HepG2 (cell line): ENCODE results near the gene SLC16A3. TPM values are rescaled to one million over a fixed set of nuclear protein-coding genes. Genes with fewer than 3 reads are reported as not detected.

Experiments used
- ATF3 ChIP-seq: sonication (generic); formaldehyde crosslinking; IDR thresholded peaks from 2 replicates; pipeline ENCODE4 v1.4.0; 2020; ENCODE audit warnings: missing genetic modification reagents
- EP300 ChIP-seq, 3 experiments: sonication (generic) in 1 of 3; formaldehyde crosslinking in 1 of 3; IDR thresholded peaks; 2 replicates each; pipeline versions ENCODE4 v1.5.1 to v1.6.1; 2011 to 2020; ENCODE audit warnings: low read depth in 2 of 3, low read length in 2 of 3, borderline replicate concordance in 1 of 3, improper control_type of control experiment in 1 of 3, mild to moderate bottlenecking in 1 of 3, missing genetic modification reagents in 1 of 3, moderate library complexity in 1 of 3
- FOSL1 ChIP-seq: sonication (generic); formaldehyde crosslinking; IDR thresholded peaks from 2 replicates; pipeline ENCODE4 v1.9.0; 2021; ENCODE audit warnings: missing genetic modification reagents, borderline replicate concordance
- HDAC2 ChIP-seq: sonication (generic); formaldehyde crosslinking; IDR thresholded peaks from 2 replicates; pipeline ENCODE4 v1.4.0; 2020; ENCODE audit warnings: missing genetic modification reagents
- HINFP ChIP-seq: sonication (generic); formaldehyde crosslinking; IDR thresholded peaks from 2 replicates; pipeline ENCODE4 v1.4.0; 2020; ENCODE audit warnings: low read depth, mild to moderate bottlenecking, missing genetic modification reagents
- KAT8 ChIP-seq: IDR thresholded peaks from 2 replicates; pipeline ENCODE4 v1.6.1; 2016; ENCODE audit warnings: missing genetic modification reagents, missing compliant biosample characterization
- MBNL3 ChIP-seq: fragments of 250-450 bp; sonication (Bioruptor Pico); conservative IDR thresholded peaks from 2 replicates; pipeline ENCODE4 v1.8.0; 2022; ENCODE audit warnings: mild to moderate bottlenecking, inconsistent platforms
- NFRKB ChIP-seq: fragments of 450-650 bp; IDR thresholded peaks from 2 replicates; pipeline ENCODE4 v1.6.1; 2017
- NFYB ChIP-seq: sonication (generic); formaldehyde crosslinking; IDR thresholded peaks from 2 replicates; pipeline ENCODE4 v1.4.0; 2020; ENCODE audit warnings: missing genetic modification reagents
- PCBP2 ChIP-seq: fragments of 200-400 bp; formaldehyde crosslinking; optimal IDR thresholded peaks from 2 replicates; pipeline ENCODE3; 2018; ENCODE audit warnings: low read length, low read depth; ENCODE audit not compliant: poor library complexity, severe bottlenecking
- ZMYM2 ChIP-seq: sonication (generic); formaldehyde crosslinking; IDR thresholded peaks from 2 replicates; pipeline ENCODE4 v1.8.0; 2022; ENCODE audit warnings: mild to moderate bottlenecking, missing genetic modification reagents
- ZMYM4 ChIP-seq: sonication (generic); formaldehyde crosslinking; IDR thresholded peaks from 2 replicates; pipeline ENCODE4 v1.8.1; 2023; ENCODE audit warnings: mild to moderate bottlenecking, missing genetic modification reagents
- ZNF143 ChIP-seq: sonication (generic); formaldehyde crosslinking; IDR thresholded peaks from 2 replicates; pipeline ENCODE4 v1.4.0; 2020; ENCODE audit warnings: missing genetic modification reagents
- ZNF329 ChIP-seq: sonication (generic); formaldehyde crosslinking; IDR thresholded peaks from 2 replicates; pipeline ENCODE4 v1.9.0; 2021; ENCODE audit warnings: low read depth, mild to moderate bottlenecking, missing genetic modification reagents
- ZNF512 ChIP-seq: sonication (generic); formaldehyde crosslinking; IDR thresholded peaks from 2 replicates; pipeline ENCODE4 v1.4.0; 2020; ENCODE audit warnings: mild to moderate bottlenecking, missing genetic modification reagents
- ZNF564 ChIP-seq: sonication (generic); formaldehyde crosslinking; IDR thresholded peaks from 2 replicates; pipeline ENCODE4 v1.8.1; 2023; ENCODE audit warnings: mild to moderate bottlenecking, missing genetic modification reagents
- ZNF607 ChIP-seq: sonication (generic); formaldehyde crosslinking; IDR thresholded peaks from 2 replicates; pipeline ENCODE4 v1.5.1; 2020; ENCODE audit warnings: missing genetic modification reagents, mild to moderate bottlenecking, borderline replicate concordance
- ZNF670 ChIP-seq: sonication (generic); formaldehyde crosslinking; IDR thresholded peaks from 2 replicates; pipeline ENCODE4 v1.8.0; 2022; ENCODE audit warnings: mild to moderate bottlenecking, missing genetic modification reagents, borderline replicate concordance
- ZNF713 ChIP-seq: sonication (generic); formaldehyde crosslinking; IDR thresholded peaks from 2 replicates; pipeline ENCODE4 v1.4.0; 2020; ENCODE audit warnings: mild to moderate bottlenecking, missing genetic modification reagents
- ZNF777 ChIP-seq: sonication (generic); formaldehyde crosslinking; IDR thresholded peaks from 2 replicates; pipeline ENCODE4 v1.4.0; 2020; ENCODE audit warnings: missing genetic modification reagents
- ZNF788 ChIP-seq: sonication (generic); formaldehyde crosslinking; IDR thresholded peaks from 2 replicates; pipeline ENCODE4 v1.5.0; 2020; ENCODE audit warnings: mild to moderate bottlenecking, missing genetic modification reagents, borderline replicate concordance
- ZSCAN12 ChIP-seq: sonication (generic); formaldehyde crosslinking; IDR thresholded peaks from 2 replicates; pipeline ENCODE4 v1.9.0; 2021; ENCODE audit warnings: mild to moderate bottlenecking, missing genetic modification reagents
- ZXDC ChIP-seq: sonication (generic); formaldehyde crosslinking; IDR thresholded peaks from 2 replicates; pipeline ENCODE4 v1.5.0; 2020; ENCODE audit warnings: mild to moderate bottlenecking, missing genetic modification reagents
- polyA plus RNA-seq, 8 experiments: library from polyadenylated mRNA; depleted of rRNA in 3 of 8; stranded (reverse) in 7 of 8; unstranded in 1 of 8; fragments of >200 nt; fragmentation: Illumina TruSeq in 4 of 8; extraction: Trizol in 4 of 8; gene quantifications; 2 replicates each; pipeline versions ENCODE4 v1.2.1 to v1.2.3, GENCODE V29; 2011 to 2016; ENCODE audit warnings: low read depth in 4 of 8, missing spikeins in 1 of 8, mixed read lengths in 1 of 8; ENCODE audit not compliant: insufficient read depth in 1 of 8
- total RNA-seq, 5 experiments: library from RNA; depleted of rRNA; stranded (reverse); fragments of >200 nt; fragmentation: Illumina TruSeq; extraction: Trizol; gene quantifications; 2 replicates each; pipeline ENCODE4 v1.2.3, GENCODE V29; 2016; ENCODE audit warnings: low read depth in 1 of 5

SLC16A3 gene
- total and polyA plus RNA-seq, 2 of the 13 experiments (the other 11 are each of a cell fraction or from before 2014, with no cell fraction given) = 242 to 349 TPM

GRCh38 chr17:82236142-82236971, 7.5 kb downstream of the SLC16A3 start (continued):
- peak; percentile 98 for TF ChIP-seq ZXDC
- TF ChIP-seq ZMYM4 (CRISPR knock-in tag) = peak; percentile 84
- peak in 1 of 2 experiments; percentile 53; a peak in 2 of 4 replicates for TF ChIP-seq EP300 (IDR thresholded peaks at IDR 0.05; ENCODE audit: low read depth in 2 of 2, low read length in 2 of 2)
- TF ChIP-seq EP300 (CRISPR knock-in tag; IDR thresholded peaks at IDR 0.05; ENCODE audit: borderline replicate concordance) = peak; percentile 71; the same call in 1 of the 2 replicates
- TF ChIP-seq NFYB (CRISPR knock-in tag) = peak; percentile 54; the same call in 1 of the 2 replicates
- TF ChIP-seq ZNF143 = peak; percentile 57; the same call in 1 of the 2 replicates
- TF ChIP-seq ZMYM2 (CRISPR knock-in tag) = peak; percentile 60; the same call in 1 of the 2 replicates
- no peak for TF ChIP-seq ATF3 (CRISPR knock-in tag)
- peak; percentile 95; the same call in 1 of the 2 replicates for TF ChIP-seq ZSCAN12 (CRISPR knock-in tag)
- TF ChIP-seq ZNF329 (CRISPR knock-in tag) = peak; percentile 92; the same call in 1 of the 2 replicates
- TF ChIP-seq HINFP (CRISPR knock-in tag) = peak; percentile 95; the same call in 1 of the 2 replicates
- TF ChIP-seq FOSL1 (CRISPR knock-in tag) = peak; percentile 69; the same call in 1 of the 2 replicates
- TF ChIP-seq ZNF607 = peak; percentile 96
- peak; percentile 88 for TF ChIP-seq KAT8
- TF ChIP-seq ZNF512 (CRISPR knock-in tag) = peak; percentile 38; the same call in 1 of the 2 replicates
- no peak for TF ChIP-seq MBNL3
- TF ChIP-seq NFRKB = no peak
- TF ChIP-seq ZNF788 (CRISPR knock-in tag) = peak; percentile 81; the same call in 1 of the 2 replicates
- TF ChIP-seq ZNF564 (CRISPR knock-in tag) = peak; percentile 70; the same call in 1 of the 2 replicates
- TF ChIP-seq PCBP2 = no peak
- peak; percentile 94 for TF ChIP-seq ZNF713 (CRISPR knock-in tag)
- TF ChIP-seq HDAC2 (CRISPR knock-in tag) = peak; percentile 93
- peak; percentile 89 for TF ChIP-seq ZNF777 (CRISPR knock-in tag)
- TF ChIP-seq ZNF670 (CRISPR knock-in tag) = peak; percentile 97; the same call in 1 of the 2 replicates
